Loucy (cell line): Measurements from ENCODE around the gene MTHFD1.
A peak's percentile ranks its signal among the peaks of the same experiment; 100 is the strongest.
"Not testable (repeated sequence)": the region's sequence is repeated elsewhere in the genome, so short reads cannot be mapped to it uniquely, and the experiment has no call there.

ENCODE experiments used
- H2AFZ ChIP-seq: fragments of 200-600 bp; sonication (generic); 2 replicates; pipeline ENCODE4 v1.6.0; 2016; ENCODE audit warnings: antibody characterized with exemption, mild to moderate bottlenecking, low read length, moderate library complexity
- H3F3A ChIP-seq: fragments of 200-600 bp; 2 replicates; pipeline ENCODE4 v1.6.0; 2016; ENCODE audit warnings: antibody characterized with exemption, low read depth, mild to moderate bottlenecking
- H3K27me3 ChIP-seq: fragments of 200-600 bp; sonication (generic); 2 replicates; pipeline ENCODE4 v1.6.1; 2014; ENCODE audit warnings: low read length, mild to moderate bottlenecking; ENCODE audit not compliant: insufficient read depth, poor library complexity, severe bottlenecking
- H3K36me3 ChIP-seq: fragments of 200-600 bp; sonication (generic); 2 replicates; pipeline ENCODE4 v1.6.1; 2016; ENCODE audit warnings: low read length; ENCODE audit not compliant: insufficient read depth
- H3K4me1 ChIP-seq: fragments of 200-600 bp; sonication (generic); 2 replicates; pipeline ENCODE4 v1.5.1; 2014; ENCODE audit warnings: low read length, mild to moderate bottlenecking; ENCODE audit not compliant: insufficient read depth, poor library complexity, severe bottlenecking
- H3K4me2 ChIP-seq: fragments of 200-600 bp; sonication (generic); 2 replicates; pipeline ENCODE4 v1.6.0; 2014; ENCODE audit warnings: antibody characterized with exemption, low read length, low read depth, mild to moderate bottlenecking; ENCODE audit not compliant: poor library complexity, severe bottlenecking
- H3K4me3 ChIP-seq: fragments of 200-600 bp; sonication (generic); 2 replicates; pipeline ENCODE4 v1.5.1; 2014; ENCODE audit warnings: low read length, mild to moderate bottlenecking, mixed read lengths; ENCODE audit not compliant: poor library complexity, severe bottlenecking
- H3K79me2 ChIP-seq: fragments of 200-600 bp; sonication (generic); 2 replicates; pipeline ENCODE4 v1.6.1; 2014; ENCODE audit warnings: low read length; ENCODE audit not compliant: insufficient read depth
- H3K9ac ChIP-seq: fragments of 200-600 bp; sonication (generic); 2 replicates; pipeline ENCODE4 v1.6.0; 2014; ENCODE audit warnings: mild to moderate bottlenecking, low read depth, low read length, moderate library complexity; ENCODE audit not compliant: poor library complexity, severe bottlenecking
- H3K9me2 ChIP-seq: fragments of 200-600 bp; sonication (generic); replicated peaks from 2 replicates; pipeline ENCODE4 v1.6.1; 2016; ENCODE audit warnings: low read depth, low read length, mixed read lengths
- H3K9me3 ChIP-seq: fragments of 200-600 bp; sonication (generic); 2 replicates; pipeline ENCODE4 v1.6.1; 2014; ENCODE audit warnings: mild to moderate bottlenecking, antibody characterized with exemption, low read length, low read depth; ENCODE audit not compliant: insufficient read depth
- H4K20me1 ChIP-seq: fragments of 200-600 bp; sonication (generic); 2 replicates; pipeline ENCODE4 v1.6.0; 2014; ENCODE audit warnings: antibody characterized with exemption, low read length, mild to moderate bottlenecking; ENCODE audit not compliant: insufficient read depth, poor library complexity, severe bottlenecking
- EZH2phosphoT487 ChIP-seq: fragments of 200-600 bp; IDR thresholded peaks from 2 replicates; pipeline ENCODE4 v1.6.1; 2018; ENCODE audit warnings: antibody characterized with exemption, mild to moderate bottlenecking, moderate library complexity, borderline replicate concordance
- TF ChIP-seq, protein P1 (sequence below): fragments of 200-600 bp; sonication (generic); conservative IDR thresholded peaks from 2 replicates; pipeline ENCODE4 v1.5.1; 2014; ENCODE audit warnings: mild to moderate bottlenecking, antibody characterized with exemption, low read length

The MTHFD1 gene

DNA sequence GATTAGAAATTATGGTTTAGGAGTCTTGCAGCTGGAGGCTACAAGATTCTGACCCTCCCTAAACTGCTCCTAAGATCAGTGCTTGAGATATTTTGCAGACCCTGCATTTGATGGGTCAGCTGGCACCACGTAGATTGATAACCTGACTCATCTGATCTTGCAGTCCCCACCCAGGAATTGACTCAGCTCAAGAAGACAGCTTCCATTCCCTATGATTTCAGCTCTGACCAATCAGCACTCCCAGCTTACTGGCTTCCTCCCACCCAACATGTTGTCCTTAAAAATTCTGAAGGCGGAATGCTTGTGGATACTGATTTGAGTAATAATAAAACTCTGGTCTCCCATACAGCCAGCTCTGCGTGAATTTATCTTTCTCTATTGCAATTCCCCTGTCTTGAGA is 23.2 kb upstream of the MTHFD1 start:
- Histone ChIP-seq H3K9me3 (no peaks in the 10 kb centered on the region), H3F3A (no peaks in the 10 kb centered on the region), H3K9ac (no peak overlapping the region), H3K79me2 (no peaks in the 10 kb centered on the region), H2AFZ (no peak overlapping the region), H3K4me2 (no peak overlapping the region), H3K36me3 (no peaks in the 10 kb centered on the region), H3K4me1 (no peaks in the 10 kb centered on the region), H3K9me2 (no peaks in the 10 kb centered on the region), H4K20me1 (no peaks in the 10 kb centered on the region), H3K27me3 (no peaks in the 10 kb centered on the region), H3K4me3 (no peak overlapping the region)
- TF ChIP-seq, protein P1, sequence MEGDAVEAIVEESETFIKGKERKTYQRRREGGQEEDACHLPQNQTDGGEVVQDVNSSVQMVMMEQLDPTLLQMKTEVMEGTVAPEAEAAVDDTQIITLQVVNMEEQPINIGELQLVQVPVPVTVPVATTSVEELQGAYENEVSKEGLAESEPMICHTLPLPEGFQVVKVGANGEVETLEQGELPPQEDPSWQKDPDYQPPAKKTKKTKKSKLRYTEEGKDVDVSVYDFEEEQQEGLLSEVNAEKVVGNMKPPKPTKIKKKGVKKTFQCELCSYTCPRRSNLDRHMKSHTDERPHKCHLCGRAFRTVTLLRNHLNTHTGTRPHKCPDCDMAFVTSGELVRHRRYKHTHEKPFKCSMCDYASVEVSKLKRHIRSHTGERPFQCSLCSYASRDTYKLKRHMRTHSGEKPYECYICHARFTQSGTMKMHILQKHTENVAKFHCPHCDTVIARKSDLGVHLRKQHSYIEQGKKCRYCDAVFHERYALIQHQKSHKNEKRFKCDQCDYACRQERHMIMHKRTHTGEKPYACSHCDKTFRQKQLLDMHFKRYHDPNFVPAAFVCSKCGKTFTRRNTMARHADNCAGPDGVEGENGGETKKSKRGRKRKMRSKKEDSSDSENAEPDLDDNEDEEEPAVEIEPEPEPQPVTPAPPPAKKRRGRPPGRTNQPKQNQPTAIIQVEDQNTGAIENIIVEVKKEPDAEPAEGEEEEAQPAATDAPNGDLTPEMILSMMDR = no peak
- TF ChIP-seq EZH2phosphoT487 = no peak

DNA sequence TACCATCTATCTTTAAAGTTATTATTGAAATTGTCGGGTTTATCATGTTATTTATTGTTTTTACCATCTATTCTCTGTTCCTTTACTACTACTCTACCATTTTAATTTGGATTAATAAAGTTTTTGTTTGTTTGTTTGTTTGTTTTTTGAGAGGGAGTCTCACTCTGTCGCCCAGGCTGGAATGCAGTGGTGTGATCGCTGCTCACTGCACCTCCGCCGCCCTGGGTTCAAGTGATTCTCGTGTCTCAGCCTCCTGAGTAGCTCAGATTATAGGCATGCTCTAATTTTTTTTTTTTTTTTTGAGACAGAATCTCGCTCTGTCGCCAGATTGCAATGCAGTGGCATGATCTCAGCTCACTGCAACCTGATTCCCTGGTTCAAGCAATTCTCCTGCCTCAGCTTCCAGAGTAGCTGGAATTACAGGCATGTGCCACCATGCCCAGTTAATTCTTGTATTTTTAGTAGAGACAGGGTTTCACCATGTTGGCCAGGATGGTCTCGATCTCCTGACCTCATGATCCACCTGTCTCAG is 22.7 kb upstream of the MTHFD1 start:
- H3K27me3 ChIP-seq, H3K9me3 ChIP-seq, H3K4me1 ChIP-seq, H3K9ac ChIP-seq, H3K79me2 ChIP-seq, H3K36me3 ChIP-seq, H2AFZ ChIP-seq, H4K20me1 ChIP-seq, H3K9me2 ChIP-seq, H3K4me2 ChIP-seq, H3K4me3 ChIP-seq, H3F3A ChIP-seq: not testable (repeated sequence)

DNA sequence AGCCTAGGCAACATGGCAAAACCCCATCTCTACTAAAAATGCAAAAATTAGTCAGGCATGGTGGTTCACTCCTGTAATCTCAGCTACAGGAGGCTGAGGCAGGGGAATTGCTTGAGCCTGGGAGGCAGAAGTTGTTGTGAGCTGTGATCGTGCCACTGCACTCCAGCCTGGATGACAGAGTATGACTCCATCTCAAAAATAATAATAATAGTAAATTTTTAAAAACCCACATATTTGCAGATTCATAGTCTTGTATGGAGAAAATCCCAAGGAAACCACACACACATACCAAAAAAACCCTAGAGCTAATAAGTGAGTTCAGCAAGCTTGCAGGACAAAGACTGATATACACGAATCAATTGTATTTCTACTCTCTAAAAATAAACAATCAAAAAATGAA is 19.0 kb upstream of the MTHFD1 start:
- Histone ChIP-seq H3K4me3 (no peak overlapping the region), H3K36me3 (no peaks in the 10 kb centered on the region), H3K4me1 (no peaks in the 10 kb centered on the region), H2AFZ (no peak overlapping the region), H3K9me3 (no peaks in the 10 kb centered on the region), H3K79me2 (no peaks in the 10 kb centered on the region), H3K9ac (no peak overlapping the region), H3F3A (no peaks in the 10 kb centered on the region), H3K4me2 (no peak overlapping the region), H3K27me3 (no peaks in the 10 kb centered on the region), H4K20me1 (no peaks in the 10 kb centered on the region), H3K9me2 (no peaks in the 10 kb centered on the region)
- TF ChIP-seq, protein P1 = no peak
- TF ChIP-seq EZH2phosphoT487 = no peak

DNA sequence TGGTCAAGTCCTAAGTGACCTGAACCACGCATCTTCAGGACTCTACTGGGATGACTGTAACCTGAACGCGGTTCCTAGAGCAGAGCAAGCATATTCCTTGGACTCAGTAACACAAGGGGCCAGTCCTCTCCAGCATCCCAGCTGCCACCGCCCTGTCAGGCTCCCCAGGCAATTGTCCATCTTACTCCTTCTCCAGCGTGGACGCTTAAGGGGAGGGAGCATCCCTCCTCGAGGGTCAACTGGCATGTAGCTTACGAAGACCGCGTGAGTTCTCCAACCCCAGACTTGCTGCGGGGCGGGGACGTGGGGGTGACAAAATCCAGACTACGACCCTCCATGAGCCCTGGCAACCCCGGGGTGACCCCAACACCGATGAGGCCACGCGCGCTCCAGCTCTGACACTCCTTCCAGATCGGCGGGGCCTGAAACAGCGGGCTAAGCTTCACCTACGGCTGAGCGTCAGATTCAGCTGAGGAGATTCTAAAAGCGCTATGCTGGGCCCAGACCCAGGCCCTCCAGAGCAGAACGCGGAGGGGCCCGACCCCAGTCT is 846 bp upstream of the MTHFD1 start:
- H3K4me3 ChIP-seq = peak overlapping the region; percentile 96
- H3K79me2 ChIP-seq = peaks cover 56% of the 10 kb centered on the region
- H2AFZ ChIP-seq = peak overlapping the region; percentile 89

More for the DNA sequence above, 846 bp upstream of the MTHFD1 start:
- Histone ChIP-seq H3K36me3 (no peaks in the 10 kb centered on the region), H3K27me3 (no peaks in the 10 kb centered on the region), H4K20me1 (peaks cover 10% of the 10 kb centered on the region), H3K4me2 (peak overlapping the region; percentile 96), H3K4me1 (peaks cover 37% of the 10 kb centered on the region), H3K9me2 (no peaks in the 10 kb centered on the region), H3K9me3 (no peaks in the 10 kb centered on the region), H3K9ac (peak overlapping the region; percentile 98), H3F3A (no peaks in the 10 kb centered on the region)
- TF ChIP-seq EZH2phosphoT487 = no peak
- TF ChIP-seq, protein P1 = no peak
